Astrocyte of the hippocampus (primary cell): ENCODE results near the gene FEM1C.

Experiments used
- DNase-seq: peaks from one replicate; pipeline ENCODE4 v3.0.0; 2011; ENCODE audit warnings: low read depth, low spot score

The FEM1C gene

GRCh38 chr5:115544436-115545350 is at the start of gene FEM1C:
Gene FEM1C, minus strand, starts transcription at chr5:115544775. Its CDS starts 1,282 bp downstream, at chr5:115543493.
- peak; percentile 99 for DNase-seq

- DNase-seq = no peak
Observed at GRCh38 chr5:115589043-115589442, 44.5 kb upstream of the FEM1C start.

GRCh38 chr5:115588640-115589039 is 44.1 kb upstream of the FEM1C start:
- no peak for DNase-seq

GRCh38 chr5:115586525-115587146 is 42.1 kb upstream of the FEM1C start:
- DNase-seq = no peak

- DNase-seq = no peak
Observed at GRCh38 chr5:115585265-115585664, 40.7 kb upstream of the FEM1C start.

- no peak for DNase-seq
Observed at GRCh38 chr5:115584501-115584900, 39.9 kb upstream of the FEM1C start.

GRCh38 chr5:115583474-115583873 is 38.9 kb upstream of the FEM1C start:
- DNase-seq = peak; percentile 91

GRCh38 chr5:115580941-115581340 is 36.4 kb upstream of the FEM1C start:
- DNase-seq = no peak

GRCh38 chr5:115579747-115580173 is 35.2 kb upstream of the FEM1C start:
- DNase-seq = no peak

- no peak for DNase-seq
Observed at GRCh38 chr5:115579216-115579615, 34.6 kb upstream of the FEM1C start.

- no peak for DNase-seq
Observed at GRCh38 chr5:115578657-115579056, 34.1 kb upstream of the FEM1C start.

GRCh38 chr5:115577741-115578140 is 33.2 kb upstream of the FEM1C start:
- no peak for DNase-seq

- DNase-seq = no peak
Observed at GRCh38 chr5:115577329-115577728, 32.8 kb upstream of the FEM1C start.

- peak; percentile 65 for DNase-seq
Observed at GRCh38 chr5:115575167-115576070, 30.8 kb upstream of the FEM1C start.

GRCh38 chr5:115573133-115573532 is 28.6 kb upstream of the FEM1C start:
- peak; percentile 63 for DNase-seq

GRCh38 chr5:115571441-115571878 is 26.9 kb upstream of the FEM1C start:
- DNase-seq = peak; percentile 83

GRCh38 chr5:115568668-115569067 is 24.1 kb upstream of the FEM1C start:
- DNase-seq = no peak

- DNase-seq = peak; percentile 39
Observed at GRCh38 chr5:115565233-115565632, 20.7 kb upstream of the FEM1C start.

GRCh38 chr5:115561176-115561575 is 16.6 kb upstream of the FEM1C start:
- DNase-seq = no peak

- DNase-seq = no peak
Observed at GRCh38 chr5:115559524-115559923, 14.9 kb upstream of the FEM1C start.

- DNase-seq = no peak
Observed at GRCh38 chr5:115558388-115558956, 13.9 kb upstream of the FEM1C start.
